Spleen (tissue), 7 donors: Measurements from ENCODE around the gene UBASH3B.

Experiments
- CTCF ChIP-seq, 11 experiments: fragments of 200-600 bp in 7 of 11; fragments of 450-650 bp in 4 of 11; sonication (generic) in 4 of 11; IDR thresholded peaks in 8 of 11; conservative IDR thresholded peaks in 3 of 11; 1 replicate in 7 of 11; 2 replicates in 4 of 11; pipeline versions ENCODE4 v1.4.0 to v1.8.0; 2016 to 2021; ENCODE audit warnings: antibody characterized with exemption in 11 of 11, inconsistent platforms in 4 of 11, mild to moderate bottlenecking in 1 of 11
- POLR2A ChIP-seq, 3 donors: fragments of 450-650 bp; IDR thresholded peaks; one replicate each; pipeline ENCODE4 v1.5.1; 2017; ENCODE audit warnings: antibody characterized with exemption in 3 of 3, mild to moderate bottlenecking in 1 of 3
- donor health status: DM: no; HTN: no; CAD: no; lungs with moderate emphysema.
- donor health status: DM: no; HTN: no; CAD: no.
- donor health status: DM: no; HTN: no; CAD: no.

- TF ChIP-seq CTCF (IDR thresholded peaks at IDR 0.05 in 8 of 11, conservative IDR thresholded peaks at IDR 0.05 in 3 of 11), result no peak
- no peak for TF ChIP-seq POLR2A (IDR thresholded peaks at IDR 0.05)
Observed at GRCh38 chr11:122731500-122731913, 76.0 kb downstream of the UBASH3B start.
